CD4-positive, alpha-beta memory T cell (primary cell): ENCODE data around the gene BSN. TPM values are rescaled to one million over a fixed set of nuclear protein-coding genes. Genes with fewer than 3 reads are reported as not detected.

ENCODE experiments used
- CTCF ChIA-PET: fragments of 350-600 bp; sonication (Branson Sonifier 250); formaldehyde crosslinking; loops from one replicate; lab custom pipeline; 2021; ENCODE audit warnings: inconsistent platforms; ENCODE audit not compliant: partially characterized antibody; lab: Charles Lee
- POLR2A ChIA-PET: fragments of 350-600 bp; sonication (Branson Sonifier 250); formaldehyde crosslinking; loops from one replicate; lab custom pipeline; 2021; ENCODE audit not compliant: partially characterized antibody; lab: Charles Lee
- DNase-seq, 5 donors: peaks; one replicate each; pipeline versions ENCODE4 v3.0.0 to v3.0.0-alpha.2; 2020 to 2022; ENCODE audit warnings: mixed read lengths in 1 of 5
- H3K27ac ChIP-seq: one replicate; pipeline ENCODE4 v1.7.0; 2013; ENCODE audit warnings: low read depth, low read length
- H3K27me3 ChIP-seq: 2 replicates; pipeline ENCODE4 v1.7.0; 2013; ENCODE audit warnings: mild to moderate bottlenecking, low read length, moderate library complexity; ENCODE audit not compliant: insufficient read depth
- H3K36me3 ChIP-seq: 2 replicates; pipeline ENCODE4 v1.7.0; 2013; ENCODE audit warnings: mild to moderate bottlenecking, low read length, moderate library complexity; ENCODE audit not compliant: insufficient read depth
- H3K4me1 ChIP-seq: 2 replicates; pipeline ENCODE4 v1.7.0; 2013; ENCODE audit warnings: mild to moderate bottlenecking, low read length, moderate library complexity; ENCODE audit not compliant: insufficient read depth
- H3K4me3 ChIP-seq, 2 donors: one replicate each; pipeline ENCODE4 v1.7.0; 2013; ENCODE audit warnings: low read length in 2 of 2, mild to moderate bottlenecking in 1 of 2
- H3K9me3 ChIP-seq, 2 donors: one replicate each; pipeline ENCODE4 v1.7.0; 2013; ENCODE audit warnings: low read length in 2 of 2, control low read depth in 1 of 2; ENCODE audit not compliant: control insufficient read depth in 1 of 2
- H3K27ac Mint-ChIP-seq, 7 donors: one replicate each; pipeline ENCODE4 v1.8.0; 2020 to 2021; ENCODE audit warnings: mixed read lengths in 7 of 7, mild to moderate bottlenecking in 6 of 7, inconsistent platforms in 3 of 7, moderate library complexity in 3 of 7
- H3K27me3 Mint-ChIP-seq, 2 donors: one replicate each; pipeline ENCODE4 v1.8.0; 2020 to 2021; ENCODE audit warnings: mixed read lengths in 2 of 2
- H3K36me3 Mint-ChIP-seq, 2 donors: one replicate each; pipeline ENCODE4 v1.8.0; 2020 to 2021; ENCODE audit warnings: mixed read lengths in 2 of 2, inconsistent platforms in 1 of 2, mild to moderate bottlenecking in 1 of 2
- H3K4me1 Mint-ChIP-seq, 4 donors: one replicate each; pipeline ENCODE4 v1.8.0; 2020 to 2021; ENCODE audit warnings: mixed read lengths in 4 of 4, mild to moderate bottlenecking in 1 of 4
- H3K4me3 Mint-ChIP-seq, 8 donors: one replicate each; pipeline ENCODE4 v1.8.0; 2020 to 2021; ENCODE audit warnings: mixed read lengths in 8 of 8, mild to moderate bottlenecking in 7 of 8, moderate library complexity in 6 of 8, inconsistent platforms in 3 of 8
- H3K9me3 Mint-ChIP-seq, 8 donors: one replicate each; pipeline ENCODE4 v1.8.0; 2020 to 2021; ENCODE audit warnings: mixed read lengths in 8 of 8, mild to moderate bottlenecking in 5 of 8, inconsistent platforms in 3 of 8, moderate library complexity in 1 of 8
- intact Hi-C: fragments of 100-400 bp; cut with micrococcal nuclease; formaldehyde crosslinking; loops from one replicate; pipeline ENCODE4 v1.15.1; 2023
- polyA plus RNA-seq, 2 donors: library from polyadenylated mRNA; unstranded; fragments of 300-500 nt; fragmentation: Illumina TruSeq; gene quantifications; one replicate each; pipeline ENCODE4 v1.2.3, GENCODE V29; 2021
- total RNA-seq, 2 experiments: library from RNA; stranded (reverse); gene quantifications; one replicate each; pipeline ENCODE4 v1.2.3, GENCODE V29; 2021

Gene BSN
- total and polyA plus RNA-seq, 4 experiments from 2014 or later = 0.01 to 0.15 (median 0.06) TPM; not detected in 1

- CTCF ChIA-PET = interaction anchor here (2.3 kb wide), 1 partner anchor 113 kb away, joined by 10 read pairs; no protein-coding TSS in a partner anchor
- POLR2A ChIA-PET = no interaction called here
Measured at GRCh38 chr3:49652218-49652902, 98.1 kb downstream of the BSN start.

GRCh38 chr3:49652903-49653415 is 98.7 kb downstream of the BSN start:
- Histone ChIP-seq H3K36me3 (no peaks in the 10 kb centered on the region), H3K27me3 (no peaks in the 10 kb centered on the region), H3K27ac (no peak overlapping the region), H3K9me3 (no peaks in the 10 kb centered on the region), H3K4me1 (no peaks in the 10 kb centered on the region), H3K4me3 (no peak overlapping the region)
- DNase-seq = no peak
- Mint-ChIP-seq H3K27ac (no peak overlapping the region), H3K27me3 (peaks cover 0 to 3% of the 10 kb centered on the region in 2 donors), H3K4me3 (no peak overlapping the region), H3K36me3 (no peaks in the 10 kb centered on the region), H3K9me3 (no peaks in the 10 kb centered on the region), H3K4me1 (no peaks in the 10 kb centered on the region)
- intact Hi-C loops = no loop called here
- POLR2A ChIA-PET = no interaction called here
- CTCF ChIA-PET = interaction anchor here (2.3 kb wide), 1 partner anchor 113 kb away, joined by 10 read pairs; no protein-coding TSS in a partner anchor

More at GRCh38 chr3:49652218-49652902, 98.1 kb downstream of the BSN start:
- Histone ChIP-seq H3K27ac (no peak overlapping the region), H3K4me3 (no peak overlapping the region), H3K4me1 (no peaks in the 10 kb centered on the region), H3K27me3 (no peaks in the 10 kb centered on the region), H3K9me3 (no peaks in the 10 kb centered on the region), H3K36me3 (no peaks in the 10 kb centered on the region)
- Mint-ChIP-seq H3K4me1 (no peaks in the 10 kb centered on the region), H3K27me3 (peaks cover 0 to 3% of the 10 kb centered on the region in 2 donors), H3K36me3 (no peaks in the 10 kb centered on the region), H3K27ac (no peak overlapping the region), H3K9me3 (no peaks in the 10 kb centered on the region), H3K4me3 (peak overlapping the region in 1 of 8 donors; percentile 36)
- intact Hi-C loops = no loop called here
- DNase-seq = no peak

- Histone ChIP-seq H3K27me3 (no peaks in the 10 kb centered on the region), H3K4me3 (no peak overlapping the region), H3K9me3 (no peaks in the 10 kb centered on the region), H3K36me3 (no peaks in the 10 kb centered on the region), H3K27ac (no peak overlapping the region), H3K4me1 (no peaks in the 10 kb centered on the region)
- H3K36me3 Mint-ChIP-seq = no peaks in the 10 kb centered on the region
- no peak overlapping the region for H3K4me3 Mint-ChIP-seq
- H3K27me3 Mint-ChIP-seq = peaks cover 0 to 3% of the 10 kb centered on the region in 2 donors
- H3K27ac Mint-ChIP-seq = peak overlapping the region in 1 of 7 donors; percentile 85
- no peaks in the 10 kb centered on the region for H3K9me3 Mint-ChIP-seq
- intact Hi-C loops = no loop called here
- POLR2A ChIA-PET = no interaction called here
- no peak for DNase-seq
- H3K4me1 Mint-ChIP-seq = no peaks in the 10 kb centered on the region
- CTCF ChIA-PET = interaction anchor here (2.3 kb wide), 1 partner anchor 114 kb away, joined by 10 read pairs; no protein-coding TSS in a partner anchor
Measured at GRCh38 chr3:49653621-49654020, 99.3 kb downstream of the BSN start.

GRCh38 chr3:49654176-49654825 is 100.0 kb downstream of the BSN start:
- POLR2A ChIA-PET = no interaction called here
- H3K36me3 Mint-ChIP-seq = no peaks in the 10 kb centered on the region
- H3K27me3 ChIP-seq = no peaks in the 10 kb centered on the region

GRCh38 chr3:49654955-49655556 is 100.8 kb downstream of the BSN start:
- Mint-ChIP-seq H3K36me3 (no peaks in the 10 kb centered on the region), H3K9me3 (no peaks in the 10 kb centered on the region)
- no peaks in the 10 kb centered on the region for H3K36me3 ChIP-seq

More at GRCh38 chr3:49654176-49654825, 100.0 kb downstream of the BSN start:
- H3K9me3 ChIP-seq = no peaks in the 10 kb centered on the region
- H3K36me3 ChIP-seq = no peaks in the 10 kb centered on the region
- DNase-seq = no peak
- no peak overlapping the region for H3K27ac ChIP-seq
- no peak overlapping the region for H3K27ac Mint-ChIP-seq
- peaks cover 0 to 3% of the 10 kb centered on the region in 2 donors for H3K27me3 Mint-ChIP-seq
- no peaks in the 10 kb centered on the region for H3K4me1 ChIP-seq
- CTCF ChIA-PET = no interaction called here
- H3K4me3 ChIP-seq = no peak overlapping the region
- no peaks in the 10 kb centered on the region for H3K4me1 Mint-ChIP-seq
- no peaks in the 10 kb centered on the region for H3K9me3 Mint-ChIP-seq
- no peak overlapping the region for H3K4me3 Mint-ChIP-seq
- intact Hi-C loops = no loop called here

GRCh38 chr3:49655731-49656285 is 101.5 kb downstream of the BSN start:
- ChIA-PET POLR2A (no interaction called here), CTCF (interaction anchor here (1.0 kb wide), 1 partner anchor 116 kb away, joined by 7 read pairs; no protein-coding TSS in a partner anchor)
- intact Hi-C loops = no loop called here
- Mint-ChIP-seq H3K27me3 (peaks cover 0 to 5% of the 10 kb centered on the region in 2 donors), H3K4me1 (no peaks in the 10 kb centered on the region), H3K9me3 (no peaks in the 10 kb centered on the region), H3K4me3 (no peak overlapping the region), H3K36me3 (no peaks in the 10 kb centered on the region), H3K27ac (no peak overlapping the region)
- no peak overlapping the region for H3K27ac ChIP-seq
- H3K4me1 ChIP-seq = no peaks in the 10 kb centered on the region
- DNase-seq = no peak
- no peaks in the 10 kb centered on the region for H3K27me3 ChIP-seq
- H3K36me3 ChIP-seq = no peaks in the 10 kb centered on the region
- no peak overlapping the region for H3K4me3 ChIP-seq
- H3K9me3 ChIP-seq = no peaks in the 10 kb centered on the region

More at GRCh38 chr3:49654955-49655556, 100.8 kb downstream of the BSN start:
- Mint-ChIP-seq H3K27ac (no peak overlapping the region), H3K27me3 (peaks cover 0 to 5% of the 10 kb centered on the region in 2 donors), H3K4me1 (no peaks in the 10 kb centered on the region), H3K4me3 (no peak overlapping the region)
- Histone ChIP-seq H3K4me3 (no peak overlapping the region), H3K9me3 (no peaks in the 10 kb centered on the region), H3K27me3 (no peaks in the 10 kb centered on the region), H3K27ac (no peak overlapping the region), H3K4me1 (no peaks in the 10 kb centered on the region)
- POLR2A ChIA-PET = no interaction called here
- CTCF ChIA-PET = no interaction called here
- intact Hi-C loops = no loop called here
- no peak for DNase-seq
